Neural progenitor cell (in vitro differentiated cells): ENCODE measurements around the gene THRAP3. TPM values are rescaled to one million over a fixed set of nuclear protein-coding genes. Genes with fewer than 3 reads are reported as not detected.

Experiments
- DNase-seq: peaks from one replicate; pipeline ENCODE4 v3.0.0-alpha.2; 2016; ENCODE audit warnings: low spot score
- H2AFZ ChIP-seq: fragments of 200-600 bp; sonication (generic); replicated peaks from 2 replicates; pipeline ENCODE4 v1.6.1; 2016; ENCODE audit warnings: antibody characterized with exemption
- H3F3A ChIP-seq: fragments of 200-600 bp; sonication (generic); 2 replicates; pipeline ENCODE4 v1.6.1; 2016; ENCODE audit warnings: antibody characterized with exemption, low read depth
- H3K27ac ChIP-seq: fragments of 200-600 bp; sonication (generic); 2 replicates; pipeline ENCODE4 v1.5.1; 2016; ENCODE audit warnings: mild to moderate bottlenecking
- H3K27me3 ChIP-seq: fragments of 200-600 bp; sonication (generic); 2 replicates; pipeline ENCODE4 v1.6.1; 2016; ENCODE audit warnings: mild to moderate bottlenecking, moderate library complexity
- H3K36me3 ChIP-seq: fragments of 200-600 bp; sonication (generic); 2 replicates; pipeline ENCODE4 v1.5.1; 2016
- H3K4me1 ChIP-seq: fragments of 200-600 bp; sonication (generic); 2 replicates; pipeline ENCODE4 v1.6.1; 2016; ENCODE audit warnings: mixed run types
- H3K4me2 ChIP-seq: fragments of 200-600 bp; sonication (generic); 2 replicates; pipeline ENCODE4 v1.6.1; 2016
- H3K4me3 ChIP-seq: fragments of 200-600 bp; sonication (generic); 2 replicates; pipeline ENCODE4 v1.5.1; 2016
- H3K79me2 ChIP-seq: fragments of 200-600 bp; sonication (generic); 2 replicates; pipeline ENCODE4 v1.6.1; 2016; ENCODE audit warnings: low read depth
- H3K9ac ChIP-seq: fragments of 200-600 bp; sonication (generic); 2 replicates; pipeline ENCODE4 v1.6.1; 2016
- H3K9me3 ChIP-seq: fragments of 200-600 bp; sonication (generic); 2 replicates; pipeline ENCODE4 v1.5.1; 2016; ENCODE audit warnings: low read depth
- H4K20me1 ChIP-seq: fragments of 200-600 bp; sonication (generic); 2 replicates; pipeline ENCODE4 v1.6.1; 2016; ENCODE audit warnings: low read depth
- H3K27ac Mint-ChIP-seq: 3 replicates; pipeline ENCODE4 v1.8.0; 2021; ENCODE audit warnings: mixed read lengths
- H3K27me3 Mint-ChIP-seq: 2 replicates; pipeline ENCODE4 v1.8.0; 2022; ENCODE audit warnings: low read depth, mild to moderate bottlenecking, inconsistent platforms, moderate library complexity, mixed read lengths; ENCODE audit not compliant: insufficient read depth
- H3K36me3 Mint-ChIP-seq: 3 replicates; pipeline ENCODE4 v1.8.0; 2021; ENCODE audit warnings: mixed read lengths
- H3K4me1 Mint-ChIP-seq: 3 replicates; pipeline ENCODE4 v1.8.0; 2021; ENCODE audit warnings: mixed read lengths
- H3K4me3 Mint-ChIP-seq: 3 replicates; pipeline ENCODE4 v1.8.0; 2021; ENCODE audit warnings: mild to moderate bottlenecking, moderate library complexity, mixed read lengths
- H3K9me3 Mint-ChIP-seq: 3 replicates; pipeline ENCODE4 v1.8.0; 2020; ENCODE audit warnings: mixed read lengths
- CTCF ChIP-seq: fragments of 200-600 bp; sonication (generic); IDR thresholded peaks from 2 replicates; pipeline ENCODE4 v1.5.1; 2017; ENCODE audit warnings: antibody characterized with exemption, mild to moderate bottlenecking
- EZH2 ChIP-seq: fragments of 200-600 bp; sonication (generic); IDR thresholded peaks from 2 replicates; pipeline ENCODE4 v1.6.1; 2017; ENCODE audit warnings: antibody characterized with exemption, mild to moderate bottlenecking, moderate library complexity
- EZH2phosphoT487 ChIP-seq: fragments of 200-600 bp; sonication (generic); IDR thresholded peaks from 2 replicates; pipeline ENCODE4 v1.6.1; 2017; ENCODE audit warnings: antibody characterized with exemption
- total RNA-seq: library from RNA; depleted of rRNA; stranded (reverse); fragments of >200 nt; gene quantifications from 2 replicates; pipeline ENCODE4 v1.2.3, GENCODE V29; 2015; ENCODE audit warnings: low replicate concordance

Gene THRAP3, protein sequence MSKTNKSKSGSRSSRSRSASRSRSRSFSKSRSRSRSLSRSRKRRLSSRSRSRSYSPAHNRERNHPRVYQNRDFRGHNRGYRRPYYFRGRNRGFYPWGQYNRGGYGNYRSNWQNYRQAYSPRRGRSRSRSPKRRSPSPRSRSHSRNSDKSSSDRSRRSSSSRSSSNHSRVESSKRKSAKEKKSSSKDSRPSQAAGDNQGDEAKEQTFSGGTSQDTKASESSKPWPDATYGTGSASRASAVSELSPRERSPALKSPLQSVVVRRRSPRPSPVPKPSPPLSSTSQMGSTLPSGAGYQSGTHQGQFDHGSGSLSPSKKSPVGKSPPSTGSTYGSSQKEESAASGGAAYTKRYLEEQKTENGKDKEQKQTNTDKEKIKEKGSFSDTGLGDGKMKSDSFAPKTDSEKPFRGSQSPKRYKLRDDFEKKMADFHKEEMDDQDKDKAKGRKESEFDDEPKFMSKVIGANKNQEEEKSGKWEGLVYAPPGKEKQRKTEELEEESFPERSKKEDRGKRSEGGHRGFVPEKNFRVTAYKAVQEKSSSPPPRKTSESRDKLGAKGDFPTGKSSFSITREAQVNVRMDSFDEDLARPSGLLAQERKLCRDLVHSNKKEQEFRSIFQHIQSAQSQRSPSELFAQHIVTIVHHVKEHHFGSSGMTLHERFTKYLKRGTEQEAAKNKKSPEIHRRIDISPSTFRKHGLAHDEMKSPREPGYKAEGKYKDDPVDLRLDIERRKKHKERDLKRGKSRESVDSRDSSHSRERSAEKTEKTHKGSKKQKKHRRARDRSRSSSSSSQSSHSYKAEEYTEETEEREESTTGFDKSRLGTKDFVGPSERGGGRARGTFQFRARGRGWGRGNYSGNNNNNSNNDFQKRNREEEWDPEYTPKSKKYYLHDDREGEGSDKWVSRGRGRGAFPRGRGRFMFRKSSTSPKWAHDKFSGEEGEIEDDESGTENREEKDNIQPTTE
- total RNA-seq: 123 and 138 TPM in 2 replicates

DNA sequence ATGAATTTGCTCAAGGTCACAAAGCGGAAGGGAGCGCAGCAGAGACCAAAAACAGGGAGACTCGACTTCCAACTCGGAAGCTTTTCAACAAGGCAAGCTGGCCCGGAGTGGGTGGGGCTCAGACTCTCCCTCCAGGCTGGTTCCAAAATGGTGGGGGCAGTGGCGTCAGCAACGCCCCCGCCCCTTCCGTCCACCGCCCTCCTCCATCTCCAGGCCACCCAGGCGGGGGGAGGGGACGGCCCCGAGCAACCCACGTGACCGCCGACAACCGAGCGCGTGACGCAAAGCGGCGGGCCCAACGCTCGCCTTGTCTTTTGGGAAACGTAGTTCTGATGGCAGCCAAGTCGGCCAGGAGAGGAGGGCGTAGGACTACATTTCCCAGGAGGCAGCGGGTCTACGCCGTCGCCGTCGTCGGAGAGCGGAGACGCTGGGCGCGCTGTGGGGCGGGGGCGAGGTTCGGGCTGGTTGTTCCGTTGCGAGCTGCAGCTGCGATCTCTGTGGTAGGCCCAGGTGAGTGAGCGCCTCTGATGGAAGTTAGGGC lies at the start of gene THRAP3:
TSS of gene THRAP3 (plus strand) at position 448 of the 541 bp plus-strand sequence. CDS start 58,121 bp downstream, outside the sequence.
- H3K9me3 Mint-ChIP-seq: no peaks in the 10 kb centered on the region

DNA sequence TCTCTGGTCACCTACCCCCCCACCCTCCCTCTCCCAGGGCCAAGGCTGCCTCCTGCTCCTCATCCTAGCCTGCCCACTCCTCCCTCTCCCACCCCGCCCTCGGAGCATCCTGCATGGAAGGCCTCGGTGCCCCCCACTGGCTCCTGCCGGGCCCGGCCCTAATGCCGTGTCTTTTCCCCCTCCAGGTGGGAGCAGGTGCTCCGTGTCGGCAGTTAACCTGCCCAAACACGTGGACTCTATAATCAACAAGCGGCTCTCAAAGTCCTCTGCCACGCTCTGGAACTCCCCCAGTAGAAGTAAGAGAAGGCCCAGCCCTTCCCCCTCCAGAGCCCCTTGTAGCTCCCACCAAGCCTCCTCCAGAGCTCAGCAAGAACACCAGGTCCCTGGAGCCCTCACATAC lies 49.5 kb upstream of the THRAP3 start:
- H3K9me3 Mint-ChIP-seq: no peaks in the 10 kb centered on the region
- H3K9me3 ChIP-seq: no peaks in the 10 kb centered on the region
- H3K27ac ChIP-seq: no peak overlapping the region
- H4K20me1 ChIP-seq: peaks cover 96% of the 10 kb centered on the region
- peaks cover 10% of the 10 kb centered on the region for H3K27me3 ChIP-seq
- TF ChIP-seq EZH2 (no peak), EZH2phosphoT487 (no peak)
- no peak overlapping the region for H3K27ac Mint-ChIP-seq
- H3K36me3 Mint-ChIP-seq: peaks cover 38% of the 10 kb centered on the region
- peaks cover 33% of the 10 kb centered on the region for H3F3A ChIP-seq
- peaks cover 3% of the 10 kb centered on the region for H3K36me3 ChIP-seq
- peaks cover 15% of the 10 kb centered on the region for H3K4me1 ChIP-seq
- peaks cover 31% of the 10 kb centered on the region for H3K4me1 Mint-ChIP-seq
- no peak overlapping the region for H3K4me2 ChIP-seq
- H3K9ac ChIP-seq: no peak overlapping the region
- no peak overlapping the region for H2AFZ ChIP-seq
- peaks cover 8% of the 10 kb centered on the region for H3K79me2 ChIP-seq
- H3K4me3 Mint-ChIP-seq: no peak overlapping the region
- no peak for DNase-seq
- peaks cover 5% of the 10 kb centered on the region for H3K27me3 Mint-ChIP-seq
- H3K4me3 ChIP-seq: no peak overlapping the region

More for the DNA sequence above, at the start of gene THRAP3:
- peaks cover 16% of the 10 kb centered on the region for H3K4me1 ChIP-seq
- peak within 1 kb of the TSS; percentile 84 for H3K9ac ChIP-seq
- no peaks in the 10 kb centered on the region for H3K36me3 ChIP-seq
- no peaks in the 10 kb centered on the region for H3K27me3 ChIP-seq
- peak within 1 kb of the TSS; percentile 98 for H3K4me2 ChIP-seq
- H3K36me3 Mint-ChIP-seq: peaks cover 7% of the 10 kb centered on the region
- H3K27ac Mint-ChIP-seq: peak within 1 kb of the TSS; percentile 93
- no peaks in the 10 kb centered on the region for H3K27me3 Mint-ChIP-seq
- peaks cover 46% of the 10 kb centered on the region for H4K20me1 ChIP-seq
- peaks cover 47% of the 10 kb centered on the region for H3K79me2 ChIP-seq
- peaks cover 25% of the 10 kb centered on the region for H3K4me1 Mint-ChIP-seq
- peak within 1 kb of the TSS; percentile 96 for H2AFZ ChIP-seq
- TF ChIP-seq CTCF: no peak
- peak within 1 kb of the TSS; percentile 96 for H3K4me3 Mint-ChIP-seq
- peak within 1 kb of the TSS; percentile 88 for H3K27ac ChIP-seq
- H3K4me3 ChIP-seq: peak within 1 kb of the TSS; percentile 96
- DNase-seq: peak; percentile 100
- no peaks in the 10 kb centered on the region for H3K9me3 ChIP-seq
- H3F3A ChIP-seq: peaks cover 19% of the 10 kb centered on the region

- no peak overlapping the region for H3K9ac ChIP-seq
- H4K20me1 ChIP-seq: peaks cover 95% of the 10 kb centered on the region
These were observed 48.8 kb upstream of the THRAP3 start for GRCh38 chr1:36175137-36176095.

More at GRCh38 chr1:36175137-36176095, 48.8 kb upstream of the THRAP3 start:
- Histone ChIP-seq H3K79me2 (peaks cover under 1% of the 10 kb centered on the region), H3K4me1 (peaks cover 15% of the 10 kb centered on the region), H3F3A (peaks cover 37% of the 10 kb centered on the region), H3K27me3 (peaks cover 10% of the 10 kb centered on the region), H3K36me3 (peaks cover 8% of the 10 kb centered on the region), H3K4me3 (no peak overlapping the region), H3K9me3 (no peaks in the 10 kb centered on the region), H2AFZ (no peak overlapping the region), H3K4me2 (no peak overlapping the region), H3K27ac (no peak overlapping the region)
- no peak for TF ChIP-seq EZH2
- TF ChIP-seq CTCF: no peak
- TF ChIP-seq EZH2phosphoT487: no peak
- no peaks in the 10 kb centered on the region for H3K9me3 Mint-ChIP-seq
- H3K36me3 Mint-ChIP-seq: peaks cover 40% of the 10 kb centered on the region
- DNase-seq: no peak
- H3K27ac Mint-ChIP-seq: no peak overlapping the region
- no peak overlapping the region for H3K4me3 Mint-ChIP-seq
- H3K27me3 Mint-ChIP-seq: peaks cover 7% of the 10 kb centered on the region
- H3K4me1 Mint-ChIP-seq: peaks cover 31% of the 10 kb centered on the region
